ENCODE results near the gene KDM4B.

KDM4B gene

DNA sequence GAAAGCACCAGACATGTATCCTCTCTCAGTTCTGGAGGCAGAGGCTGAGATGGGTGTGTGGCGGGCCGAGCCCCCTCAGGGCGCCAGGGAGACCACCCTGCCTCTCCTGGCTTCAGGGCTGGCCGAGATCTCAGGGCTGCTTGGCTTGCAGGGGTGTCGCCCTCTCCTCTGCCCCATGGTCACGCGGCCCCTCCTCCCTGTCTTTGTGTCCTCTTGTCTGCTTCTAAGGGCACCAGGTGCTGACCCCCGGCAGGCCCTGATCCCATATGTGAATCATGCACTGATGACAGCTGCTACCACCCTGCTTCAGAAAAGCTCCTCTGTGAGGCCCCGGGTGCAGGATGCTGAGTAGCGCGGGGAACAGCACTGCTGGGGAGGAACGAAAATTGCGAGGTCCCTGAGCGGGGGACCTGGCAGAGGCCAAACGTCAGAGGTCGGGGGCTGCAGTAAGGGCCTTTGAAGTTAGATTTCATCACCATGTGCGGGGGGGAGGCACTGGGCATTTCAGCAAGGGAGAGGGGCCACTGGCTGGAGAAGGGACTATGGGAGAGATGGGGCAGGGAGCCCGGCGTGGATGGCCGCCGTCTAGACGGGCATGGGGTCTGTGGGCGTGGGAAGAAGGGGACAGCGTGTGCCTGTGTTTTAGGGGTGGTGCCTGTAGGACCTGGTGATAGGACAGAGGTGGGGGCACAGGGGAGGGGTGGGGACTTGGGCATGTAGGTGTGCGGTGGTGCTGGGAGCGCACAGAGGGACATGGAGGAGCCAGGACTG lies 125.2 kb downstream of the KDM4B start:
- no peak overlapping the region for H3K9ac ChIP-seq (ENCODE audit: low read depth, low read length)
- H3K4me1 ChIP-seq (ENCODE audit: control insufficient read depth, insufficient read depth, low read length), result no peaks in the 10 kb centered on the region
- H3K27me3 ChIP-seq (ENCODE audit: control insufficient read depth, insufficient read depth, low read length), result no peaks in the 10 kb centered on the region
- no peak overlapping the region for H3K4me3 ChIP-seq (ENCODE audit: low read depth, low read length)
- no peaks in the 10 kb centered on the region for H3K9me3 ChIP-seq (ENCODE audit: control insufficient read depth, insufficient read depth, low read length)
- peaks cover 9% of the 10 kb centered on the region for H3K36me3 ChIP-seq (ENCODE audit: control insufficient read depth, insufficient read depth, low read length)

DNA sequence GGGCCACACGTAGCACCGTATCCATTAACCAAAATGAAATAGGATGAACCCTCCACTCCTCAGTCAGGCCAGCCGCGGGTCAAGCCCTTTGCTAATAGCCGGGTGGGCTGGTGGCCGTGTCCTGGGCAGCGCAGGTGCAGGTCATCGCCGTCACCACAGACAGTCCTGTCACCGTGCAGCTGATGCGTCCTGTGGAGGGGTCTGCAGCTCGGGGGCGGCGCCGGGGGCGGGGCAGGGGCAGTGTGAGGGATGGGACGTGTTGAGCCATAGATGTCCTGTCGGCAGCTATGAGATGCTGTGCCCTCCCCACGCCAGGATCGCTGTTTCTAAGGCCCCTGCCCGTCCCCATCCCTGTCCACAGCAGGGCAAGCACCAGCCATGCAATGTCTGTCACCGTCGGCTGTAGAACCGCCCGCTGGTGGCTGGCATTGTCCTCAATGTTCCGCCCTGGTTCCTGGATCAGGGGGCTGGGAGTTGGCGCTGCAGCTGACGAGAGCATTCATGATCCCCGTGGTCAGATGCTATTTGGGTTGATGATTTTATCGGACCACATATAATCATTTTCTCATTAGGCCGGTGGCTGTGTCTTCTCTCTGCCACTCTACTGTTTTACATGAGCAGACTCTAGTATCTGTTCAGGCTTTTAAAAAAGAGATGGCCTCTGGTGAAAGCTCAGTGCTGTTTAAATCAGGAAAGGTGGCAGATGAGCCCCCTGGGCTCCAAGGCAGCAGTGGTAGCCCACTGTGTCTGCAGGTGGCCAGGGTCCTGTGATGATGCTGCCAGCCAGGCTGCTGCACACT lies 126.1 kb downstream of the KDM4B start:
- Histone ChIP-seq H3K4me1 (ENCODE audit: control insufficient read depth, insufficient read depth, low read length) (no peaks in the 10 kb centered on the region), H3K9ac (ENCODE audit: low read depth, low read length) (no peak overlapping the region), H3K4me3 (ENCODE audit: low read depth, low read length) (no peak overlapping the region), H3K36me3 (ENCODE audit: control insufficient read depth, insufficient read depth, low read length) (peaks cover 9% of the 10 kb centered on the region), H3K27me3 (ENCODE audit: control insufficient read depth, insufficient read depth, low read length) (no peaks in the 10 kb centered on the region), H3K9me3 (ENCODE audit: control insufficient read depth, insufficient read depth, low read length) (no peaks in the 10 kb centered on the region)

GRCh38 chr19:5095568-5095850 lies 126.6 kb downstream of the KDM4B start:
- Histone ChIP-seq H3K4me1 (ENCODE audit: control insufficient read depth, insufficient read depth, low read length) (no peaks in the 10 kb centered on the region), H3K36me3 (ENCODE audit: control insufficient read depth, insufficient read depth, low read length) (peaks cover 9% of the 10 kb centered on the region), H3K27me3 (ENCODE audit: control insufficient read depth, insufficient read depth, low read length) (no peaks in the 10 kb centered on the region), H3K9ac (ENCODE audit: low read depth, low read length) (no peak overlapping the region), H3K9me3 (ENCODE audit: control insufficient read depth, insufficient read depth, low read length) (no peaks in the 10 kb centered on the region), H3K4me3 (ENCODE audit: low read depth, low read length) (no peak overlapping the region)

DNA sequence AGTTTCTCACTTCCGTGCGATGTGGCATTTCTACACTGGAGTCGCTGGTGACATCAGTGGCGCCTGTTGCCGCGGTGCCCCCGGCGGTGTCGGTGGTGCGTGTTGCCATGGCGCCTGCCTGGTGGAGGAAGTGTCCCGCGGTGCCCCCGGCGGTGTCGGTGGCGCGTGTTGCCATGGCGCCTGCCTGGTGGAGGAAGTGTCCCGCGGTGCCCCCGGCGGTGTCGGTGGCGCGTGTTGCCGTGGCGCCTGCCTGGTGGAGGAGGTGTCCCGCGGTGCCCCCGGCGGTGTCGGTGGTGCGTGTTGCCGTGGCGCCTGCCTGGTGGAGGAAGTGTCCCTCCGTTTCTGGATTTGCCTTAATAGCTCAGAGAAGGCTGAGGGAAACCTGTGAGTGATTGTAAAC lies 127.6 kb downstream of the KDM4B start:
- Histone ChIP-seq H3K4me3 (ENCODE audit: low read depth, low read length) (no peak overlapping the region), H3K4me1 (ENCODE audit: control insufficient read depth, insufficient read depth, low read length) (no peaks in the 10 kb centered on the region), H3K36me3 (ENCODE audit: control insufficient read depth, insufficient read depth, low read length) (peaks cover 11% of the 10 kb centered on the region), H3K9ac (ENCODE audit: low read depth, low read length) (no peak overlapping the region), H3K9me3 (ENCODE audit: control insufficient read depth, insufficient read depth, low read length) (no peaks in the 10 kb centered on the region), H3K27me3 (ENCODE audit: control insufficient read depth, insufficient read depth, low read length) (no peaks in the 10 kb centered on the region)

DNA sequence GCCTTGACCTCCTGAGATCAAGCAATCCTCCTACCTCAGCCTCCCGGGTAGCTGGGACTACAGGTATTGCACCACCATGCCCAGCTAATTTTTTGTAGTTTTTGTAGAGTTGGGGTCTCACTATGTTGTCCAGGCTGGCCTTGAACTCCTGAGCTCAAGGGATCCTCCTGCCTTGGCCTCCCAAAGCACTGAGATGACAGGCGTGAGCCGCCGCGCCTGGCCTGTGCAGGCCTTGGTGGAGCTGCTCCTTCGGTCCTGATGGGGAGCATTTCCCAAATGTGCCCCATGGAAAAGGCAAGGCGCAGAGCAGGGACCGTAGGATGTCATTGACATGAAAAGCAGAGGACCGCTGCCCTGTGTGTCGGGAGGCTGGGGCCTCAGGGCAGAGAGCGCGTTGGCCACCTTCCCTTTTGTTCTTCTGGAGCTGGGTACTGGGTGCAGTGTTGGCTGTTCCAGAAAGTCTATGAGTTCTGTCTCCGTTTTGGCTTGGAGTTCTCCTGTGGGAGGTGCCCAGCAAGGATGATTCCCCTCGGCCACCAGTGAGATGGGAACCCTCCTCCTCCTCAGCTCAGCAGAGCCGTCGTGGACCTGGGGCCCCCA lies 128.5 kb downstream of the KDM4B start:
- Histone ChIP-seq H3K9me3 (ENCODE audit: control insufficient read depth, insufficient read depth, low read length) (no peaks in the 10 kb centered on the region), H3K36me3 (ENCODE audit: control insufficient read depth, insufficient read depth, low read length) (peaks cover 6% of the 10 kb centered on the region), H3K27me3 (ENCODE audit: control insufficient read depth, insufficient read depth, low read length) (no peaks in the 10 kb centered on the region), H3K4me3 (ENCODE audit: low read depth, low read length) (no peak overlapping the region), H3K9ac (ENCODE audit: low read depth, low read length) (no peak overlapping the region), H3K4me1 (ENCODE audit: control insufficient read depth, insufficient read depth, low read length) (no peaks in the 10 kb centered on the region)

DNA sequence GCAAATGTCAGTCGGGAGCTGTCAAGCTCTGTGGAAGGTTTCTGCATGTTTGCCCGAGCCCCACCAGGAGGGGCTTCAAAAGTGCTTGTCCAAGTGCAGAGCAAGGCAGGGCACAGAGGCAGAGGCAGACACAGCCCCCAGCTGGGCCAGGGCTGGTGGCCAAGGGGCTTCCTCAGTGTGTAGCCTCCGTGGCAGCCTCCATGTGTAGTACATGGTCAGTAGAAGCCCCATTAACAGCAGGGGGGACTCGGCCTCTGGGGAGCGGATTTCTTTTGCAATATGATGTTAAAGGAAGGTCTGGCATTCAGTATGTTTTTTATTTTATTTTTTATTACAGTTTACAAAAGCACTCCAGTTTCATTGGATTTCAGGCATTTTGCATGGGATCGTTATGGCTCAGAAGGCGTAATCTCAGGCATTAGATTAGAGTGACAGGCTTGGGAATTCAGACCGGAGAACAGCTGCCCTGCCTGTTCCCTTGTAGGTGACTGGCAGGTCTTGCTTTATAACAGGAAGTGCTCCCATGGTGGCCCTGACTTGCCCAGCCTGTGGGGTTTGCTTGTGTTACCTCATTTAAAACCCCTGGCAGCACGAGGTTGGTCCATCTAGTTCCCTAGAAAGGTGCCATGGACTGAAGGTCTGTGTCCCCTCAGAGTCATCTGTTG lies 129.2 kb downstream of the KDM4B start:
- Histone ChIP-seq H3K27me3 (ENCODE audit: control insufficient read depth, insufficient read depth, low read length) (no peaks in the 10 kb centered on the region), H3K9me3 (ENCODE audit: control insufficient read depth, insufficient read depth, low read length) (no peaks in the 10 kb centered on the region), H3K4me3 (ENCODE audit: low read depth, low read length) (no peak overlapping the region), H3K36me3 (ENCODE audit: control insufficient read depth, insufficient read depth, low read length) (peaks cover 6% of the 10 kb centered on the region), H3K4me1 (ENCODE audit: control insufficient read depth, insufficient read depth, low read length) (no peaks in the 10 kb centered on the region), H3K9ac (ENCODE audit: low read depth, low read length) (no peak overlapping the region)

- H3K9me3 ChIP-seq (ENCODE audit: control insufficient read depth, insufficient read depth, low read length), result no peaks in the 10 kb centered on the region
- H3K36me3 ChIP-seq (ENCODE audit: control insufficient read depth, insufficient read depth, low read length), result peaks cover 11% of the 10 kb centered on the region
Measured at GRCh38 chr19:5098646-5099045, 129.7 kb downstream of the KDM4B start.

DNA sequence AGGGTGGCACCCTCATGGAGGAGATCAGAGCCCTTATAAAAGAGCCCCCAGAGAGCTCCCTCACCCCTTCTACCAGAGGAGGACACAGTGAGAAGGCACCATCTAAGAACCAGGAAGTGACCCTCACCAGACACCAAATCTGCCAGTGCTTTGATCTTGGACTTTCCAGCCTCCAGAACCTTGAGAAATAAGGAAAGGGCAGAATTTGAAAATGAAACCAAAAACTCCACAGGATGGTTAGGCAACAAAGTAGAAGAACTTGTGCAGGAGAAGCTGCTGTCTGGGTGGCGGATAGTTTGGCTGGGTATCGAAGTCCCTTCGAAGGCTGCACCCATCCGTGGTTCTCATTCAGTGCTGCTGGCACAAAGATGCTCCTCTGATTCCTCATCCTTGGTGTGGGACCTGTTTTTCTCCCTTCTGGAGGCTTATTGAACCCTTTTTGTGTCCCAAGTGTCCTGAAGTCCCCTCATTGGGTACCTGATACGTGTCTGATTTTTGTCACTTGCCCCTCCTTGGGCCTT lies 130.8 kb downstream of the KDM4B start:
- H3K9me3 ChIP-seq (ENCODE audit: control insufficient read depth, insufficient read depth, low read length), result no peaks in the 10 kb centered on the region
- no peak overlapping the region for H3K9ac ChIP-seq (ENCODE audit: low read depth, low read length)
- no peak overlapping the region for H3K4me3 ChIP-seq (ENCODE audit: low read depth, low read length)
- no peaks in the 10 kb centered on the region for H3K4me1 ChIP-seq (ENCODE audit: control insufficient read depth, insufficient read depth, low read length)
- H3K36me3 ChIP-seq (ENCODE audit: control insufficient read depth, insufficient read depth, low read length), result peaks cover 12% of the 10 kb centered on the region
- no peaks in the 10 kb centered on the region for H3K27me3 ChIP-seq (ENCODE audit: control insufficient read depth, insufficient read depth, low read length)

More at GRCh38 chr19:5098646-5099045, 129.7 kb downstream of the KDM4B start:
- Histone ChIP-seq H3K27me3 (ENCODE audit: control insufficient read depth, insufficient read depth, low read length) (no peaks in the 10 kb centered on the region), H3K9ac (ENCODE audit: low read depth, low read length) (no peak overlapping the region), H3K4me3 (ENCODE audit: low read depth, low read length) (no peak overlapping the region), H3K4me1 (ENCODE audit: control insufficient read depth, insufficient read depth, low read length) (no peaks in the 10 kb centered on the region)

DNA sequence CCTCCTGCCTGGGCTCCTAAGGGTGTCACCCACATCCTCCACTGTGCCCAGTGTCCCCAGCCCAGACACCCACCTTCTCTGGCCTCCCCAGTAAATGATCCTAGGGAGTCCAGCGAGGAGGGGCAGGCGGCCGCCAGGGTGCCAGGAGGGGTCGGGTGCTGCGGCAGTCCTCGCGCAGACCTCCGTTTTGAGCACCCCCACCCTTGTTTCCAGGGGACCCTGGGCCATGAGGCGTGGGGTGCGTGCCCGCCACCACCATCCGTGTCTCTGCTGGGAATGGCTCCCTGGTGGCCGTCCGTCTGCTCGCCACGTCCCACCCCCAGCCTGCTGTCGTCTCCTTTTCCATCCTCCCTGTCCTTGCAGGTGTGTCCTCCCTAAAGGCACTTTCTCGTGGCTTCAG lies 133.0 kb downstream of the KDM4B start:
- no peaks in the 10 kb centered on the region for H3K4me1 ChIP-seq (ENCODE audit: control insufficient read depth, insufficient read depth, low read length)
- peaks cover 14% of the 10 kb centered on the region for H3K36me3 ChIP-seq (ENCODE audit: control insufficient read depth, insufficient read depth, low read length)
- no peak overlapping the region for H3K4me3 ChIP-seq (ENCODE audit: low read depth, low read length)
- H3K9ac ChIP-seq (ENCODE audit: low read depth, low read length), result no peak overlapping the region
- H3K9me3 ChIP-seq (ENCODE audit: control insufficient read depth, insufficient read depth, low read length), result no peaks in the 10 kb centered on the region
- H3K27me3 ChIP-seq (ENCODE audit: control insufficient read depth, insufficient read depth, low read length), result no peaks in the 10 kb centered on the region

DNA sequence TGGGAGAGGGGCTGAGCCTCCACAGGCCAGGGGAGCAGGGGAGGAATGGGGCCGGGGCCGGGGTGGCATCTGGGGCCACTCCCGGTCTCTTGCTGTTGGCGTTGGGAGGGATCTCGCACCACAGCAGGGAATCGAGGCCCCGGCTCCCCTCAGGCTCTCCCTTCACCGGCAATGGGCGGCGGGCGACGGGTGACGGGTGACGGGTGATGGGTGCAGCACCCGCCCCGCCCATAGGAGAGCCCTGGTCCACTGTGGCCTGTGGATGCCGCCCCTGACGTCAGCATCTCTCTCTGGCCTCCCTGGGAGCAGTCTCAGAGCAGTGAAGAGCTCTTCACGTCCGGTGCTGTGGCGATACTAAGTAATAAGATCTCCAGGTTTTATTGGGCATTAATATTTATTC lies 133.6 kb downstream of the KDM4B start:
- Histone ChIP-seq H3K4me1 (ENCODE audit: control insufficient read depth, insufficient read depth, low read length) (no peaks in the 10 kb centered on the region), H3K36me3 (ENCODE audit: control insufficient read depth, insufficient read depth, low read length) (peaks cover 15% of the 10 kb centered on the region), H3K9ac (ENCODE audit: low read depth, low read length) (no peak overlapping the region), H3K9me3 (ENCODE audit: control insufficient read depth, insufficient read depth, low read length) (no peaks in the 10 kb centered on the region), H3K27me3 (ENCODE audit: control insufficient read depth, insufficient read depth, low read length) (no peaks in the 10 kb centered on the region), H3K4me3 (ENCODE audit: low read depth, low read length) (no peak overlapping the region)

GRCh38 chr19:5103061-5103701 lies 134.3 kb downstream of the KDM4B start:
- H3K27me3 ChIP-seq (ENCODE audit: control insufficient read depth, insufficient read depth, low read length), result no peaks in the 10 kb centered on the region
- H3K9ac ChIP-seq (ENCODE audit: low read depth, low read length), result no peak overlapping the region
- no peak overlapping the region for H3K4me3 ChIP-seq (ENCODE audit: low read depth, low read length)
- no peaks in the 10 kb centered on the region for H3K9me3 ChIP-seq (ENCODE audit: control insufficient read depth, insufficient read depth, low read length)
- no peaks in the 10 kb centered on the region for H3K4me1 ChIP-seq (ENCODE audit: control insufficient read depth, insufficient read depth, low read length)
- H3K36me3 ChIP-seq (ENCODE audit: control insufficient read depth, insufficient read depth, low read length), result peaks cover 15% of the 10 kb centered on the region
